COLO829 (cell line): ENCODE data around the gene AGMAT.

Experiments
- DNase-seq: peaks from one replicate; pipeline ENCODE4 v3.0.0; 2012; ENCODE audit warnings: low spot score

The AGMAT gene

GRCh38 chr1:15523104-15524020 is 61.5 kb downstream of the AGMAT start:
- DNase-seq, result no peak

GRCh38 chr1:15522551-15522950 is 62.3 kb downstream of the AGMAT start:
- no peak for DNase-seq
